Fibroblast of the aortic adventitia (primary cell): ENCODE results near the gene ACKR1. TPM values are rescaled to one million over a fixed set of nuclear protein-coding genes. Genes with fewer than 3 reads are reported as not detected.

Experiments
- DNase-seq: peaks from one replicate; pipeline ENCODE4 v3.0.0-alpha.2; 2010; ENCODE audit warnings: low read depth
- H3K4me3 ChIP-seq: 2 replicates; pipeline ENCODE4 v1.5.1; 2011; ENCODE audit warnings: low read depth, mild to moderate bottlenecking, control low read depth, low read length, moderate library complexity
- CTCF ChIP-seq: IDR thresholded peaks from 2 replicates; pipeline ENCODE4 v1.5.1; 2011; ENCODE audit warnings: mild to moderate bottlenecking, low read length, control low read depth, inconsistent platforms; ENCODE audit not compliant: insufficient read depth
- small RNA-seq: library from RNA; depleted of rRNA; stranded (forward); fragments of <200 nt; gene quantifications from one replicate; pipeline ENCODE3, GENCODE V24; 2012
- total RNA-seq: library from RNA; depleted of rRNA; stranded (reverse); fragments of >200 nt; gene quantifications from 2 replicates; pipeline ENCODE4 v1.2.3, GENCODE V29; 2012; ENCODE audit warnings: low replicate concordance

The ACKR1 gene
- total RNA-seq, 1 donor = not detected

- no peak for DNase-seq
- H3K4me3 ChIP-seq = no peak overlapping the region
- TF ChIP-seq CTCF = no peak
Observed at GRCh38 chr1:159247266-159247665, 42.6 kb downstream of the ACKR1 start.

- TF ChIP-seq CTCF = no peak
- DNase-seq = no peak
- no peak overlapping the region for H3K4me3 ChIP-seq
Observed at GRCh38 chr1:159248311-159248710, 43.6 kb downstream of the ACKR1 start.

- no peak for DNase-seq
- H3K4me3 ChIP-seq = no peak overlapping the region
- no peak for TF ChIP-seq CTCF
Observed at GRCh38 chr1:159250638-159251216, 46.1 kb downstream of the ACKR1 start.

Small RNA genes lying within 50 kb of the gene (small RNA-seq; reads per million reads assigned to genes)
- gene RNA5SP60 = not detected

Other genes with a start within 250 kb of the ACKR1 start
- 202 and 358 TPM in 2 replicates for gene IFI16, start 195.0 kb upstream of the ACKR1 start, total RNA-seq
- not detected in 2 replicates for gene AIM2, start 128.1 kb upstream of the ACKR1 start, total RNA-seq
- gene CADM3, start 33.3 kb upstream of the ACKR1 start, total RNA-seq = 6.0 TPM in 1 of 2 replicates, not detected in the other
- not detected in 2 replicates for gene FCER1A, start 97.5 kb downstream of the ACKR1 start, total RNA-seq
- gene OR10J4, start 227.3 kb downstream of the ACKR1 start, total RNA-seq = not detected in 2 replicates
- gene OR10J1, start 234.8 kb downstream of the ACKR1 start, total RNA-seq = not detected in 2 replicates